ENCODE measurements around the gene SKAP1. TPM values are rescaled to one million over a fixed set of nuclear protein-coding genes. Genes with fewer than 3 reads are reported as not detected.

Gene SKAP1
- polyA plus RNA-seq, 1 of the 3 experiments (the other 2 are of a cell fraction): not detected

- H4K20me1 ChIP-seq (ENCODE audit: insufficient read depth): no peaks in the 10 kb centered on the region; the same call in 1 of the 2 replicates
- no peaks in the 10 kb centered on the region for H3F3A ChIP-seq (replicated peaks; ENCODE audit: insufficient read depth)
- H3K4me3 ChIP-seq (ENCODE audit: low read depth in 2 of 2, low read length in 1 of 2): no peak overlapping the region
- no peaks in the 10 kb centered on the region for H3K4me1 ChIP-seq (ENCODE audit: control insufficient read depth in 1 of 2, insufficient read depth in 2 of 2, low read depth in 1 of 2, low read length in 1 of 2)
- H3K27me3 ChIP-seq (ENCODE audit: insufficient read depth): peaks cover 72% of the 10 kb centered on the region
- POLR2A ChIA-PET: interaction anchor here (0.6 kb wide), 1 partner anchor 10 kb away, joined by 3 read pairs; no protein-coding TSS in a partner anchor
- no peak overlapping the region for H3K27ac ChIP-seq (ENCODE audit: low read depth in 2 of 2, low read length in 1 of 2)
- H3K4me2 ChIP-seq: no peak overlapping the region
- CTCF ChIA-PET: no interaction called here
- no peak overlapping the region for H2AFZ ChIP-seq (ENCODE audit: low read depth)
- no peaks in the 10 kb centered on the region for H3K9me3 ChIP-seq
- DNase-seq: no peak
- H3K79me2 ChIP-seq (ENCODE audit: insufficient read depth): no peaks in the 10 kb centered on the region
- no peaks in the 10 kb centered on the region for H3K36me3 ChIP-seq (replicated peaks in 1 of 2; ENCODE audit: control insufficient read depth in 1 of 2, insufficient read depth in 2 of 2, low read length in 1 of 2)
- no peak overlapping the region for H3K9ac ChIP-seq
- no peak for TF ChIP-seq USF1 (IDR thresholded peaks at IDR 0.05; ENCODE audit: borderline replicate concordance, low read depth)
- TF ChIP-seq MEF2A (IDR thresholded peaks at IDR 0.05; ENCODE audit: borderline replicate concordance, low read depth): no peak
- TF ChIP-seq ELF1 (IDR thresholded peaks at IDR 0.05): no peak
- no peak for TF ChIP-seq SMC3 (IDR thresholded peaks at IDR 0.05; ENCODE audit: low read depth, low read length)
- TF ChIP-seq NRF1 (IDR thresholded peaks at IDR 0.05; ENCODE audit: low read depth, low read length): no peak
- H3K9me2 ChIP-seq: no peaks in the 10 kb centered on the region
Measured at GRCh38 chr17:48389903-48390302, 40.1 kb downstream of the SKAP1 start.

DNA sequence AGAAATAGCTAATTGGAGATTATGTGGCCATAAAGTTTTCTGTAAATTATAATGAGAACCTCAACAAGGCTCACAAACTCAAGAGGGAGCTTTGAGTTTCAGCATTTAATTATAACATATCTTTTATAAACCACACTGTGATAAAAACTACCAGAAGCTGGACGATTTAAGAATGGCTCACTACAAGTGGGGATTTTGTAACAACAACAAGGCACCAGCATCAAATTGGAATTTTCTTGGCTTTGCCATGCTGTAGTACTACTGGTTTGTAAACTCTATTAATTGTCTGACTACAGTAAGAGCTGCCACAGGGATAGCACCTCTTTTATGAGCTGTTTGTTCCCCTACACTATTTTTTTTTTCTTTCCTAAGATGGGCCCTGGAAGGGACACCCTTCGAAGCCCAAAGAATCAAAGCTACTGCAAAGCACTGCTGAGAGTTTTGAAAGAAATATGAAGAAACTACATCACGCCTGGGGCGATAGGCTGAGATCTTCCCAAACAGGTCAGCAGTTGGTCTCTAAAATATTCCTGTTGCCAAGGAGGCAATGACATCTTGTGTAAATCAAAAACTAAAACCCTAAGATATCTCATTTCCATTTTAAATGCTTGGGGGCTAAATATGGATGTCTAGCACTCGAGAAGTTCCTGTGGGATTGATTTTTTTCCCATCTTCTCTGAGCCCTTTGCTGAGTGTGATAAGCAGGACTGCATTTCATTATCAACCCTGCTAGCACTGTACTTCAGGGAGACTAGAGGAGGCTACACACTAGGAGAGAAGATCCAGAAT is 40.9 kb downstream of the SKAP1 start:
- Histone ChIP-seq H3K4me2 (no peak overlapping the region), H3K79me2 (ENCODE audit: insufficient read depth) (no peaks in the 10 kb centered on the region), H3F3A (replicated peaks; ENCODE audit: insufficient read depth) (no peaks in the 10 kb centered on the region), H3K27me3 (ENCODE audit: insufficient read depth) (peaks cover 68% of the 10 kb centered on the region), H3K4me1 (ENCODE audit: control insufficient read depth in 1 of 2, insufficient read depth in 2 of 2, low read depth in 1 of 2, low read length in 1 of 2) (no peaks in the 10 kb centered on the region), H3K9me3 (no peaks in the 10 kb centered on the region), H3K9ac (no peak overlapping the region), H2AFZ (ENCODE audit: low read depth) (no peak overlapping the region), H3K27ac (ENCODE audit: low read depth in 2 of 2, low read length in 1 of 2) (no peak overlapping the region), H3K4me3 (ENCODE audit: low read depth in 2 of 2, low read length in 1 of 2) (no peak overlapping the region), H4K20me1 (ENCODE audit: insufficient read depth) (no peaks in the 10 kb centered on the region; the same call in 1 of the 2 replicates), H3K9me2 (no peaks in the 10 kb centered on the region), H3K36me3 (replicated peaks in 1 of 2; ENCODE audit: control insufficient read depth in 1 of 2, insufficient read depth in 2 of 2, low read length in 1 of 2) (no peaks in the 10 kb centered on the region)
- CTCF ChIA-PET: interaction anchor here (0.7 to 0.9 kb wide), 3 partner anchors 95 to 230 kb away, joined by 3 read pairs; no protein-coding TSS in a partner anchor
- 13% methylated on average over 5 of the region's 5 CpGs for WGBS (ENCODE audit: low lambda C conversion rate)
- POLR2A ChIA-PET: no interaction called here
- DNase-seq: no peak
- no peak for TF ChIP-seq EZH2phosphoT487 (IDR thresholded peaks at IDR 0.05; ENCODE audit: borderline replicate concordance, low read depth)
- TF ChIP-seq YY1 (IDR thresholded peaks at IDR 0.05; ENCODE audit: low read depth): no peak
- TF ChIP-seq CTCF (IDR thresholded peaks at IDR 0.05): no peak
- TF ChIP-seq EP300 (IDR thresholded peaks at IDR 0.05; ENCODE audit: borderline replicate concordance in 1 of 2, low read depth in 1 of 2, low read length in 1 of 2): no peak
- no peak for TF ChIP-seq GABPA (IDR thresholded peaks at IDR 0.05; ENCODE audit: low read depth)
- no peak for TF ChIP-seq TEAD4 (IDR thresholded peaks at IDR 0.05; ENCODE audit: borderline replicate concordance, insufficient read depth)
- TF ChIP-seq TCF12 (IDR thresholded peaks at IDR 0.05): no peak

Measured in SK-N-SH (cell line).